BE2C (cell line): ENCODE data around the gene COL11A1.

Experiments used
- DNase-seq: peaks from one replicate; pipeline ENCODE4 v3.0.0-alpha.2; 2020
- H3K27me3 ChIP-seq: fragments of 250-450 bp; sonication (Bioruptor Pico); 2 replicates; pipeline ENCODE4 v1.5.1; 2020; ENCODE audit warnings: mild to moderate bottlenecking
- H3K36me3 ChIP-seq: fragments of 250-450 bp; sonication (Bioruptor Pico); 2 replicates; pipeline ENCODE4 v1.5.1; 2020; ENCODE audit warnings: mild to moderate bottlenecking
- H3K4me1 ChIP-seq: fragments of 250-450 bp; sonication (Bioruptor Pico); 2 replicates; pipeline ENCODE4 v1.5.1; 2020
- H3K4me3 ChIP-seq: 2 replicates; pipeline ENCODE4 v1.5.1; 2011; ENCODE audit warnings: low read depth, low read length
- H3K9me3 ChIP-seq: fragments of 250-450 bp; sonication (Bioruptor Pico); 2 replicates; pipeline ENCODE4 v1.5.1; 2020
- CTCF ChIP-seq: IDR thresholded peaks from 2 replicates; pipeline ENCODE4 v1.5.1; 2012; ENCODE audit warnings: mild to moderate bottlenecking, low read depth, low read length

The COL11A1 gene

GRCh38 chr1:103025858-103026409 lies 82.4 kb downstream of the COL11A1 start:
- Histone ChIP-seq H3K4me3 (no peak overlapping the region), H3K36me3 (no peaks in the 10 kb centered on the region), H3K9me3 (no peaks in the 10 kb centered on the region), H3K27me3 (no peaks in the 10 kb centered on the region), H3K4me1 (no peaks in the 10 kb centered on the region; the same call in 1 of the 2 replicates)
- no peak for TF ChIP-seq CTCF
- no peak for DNase-seq

- no peak for TF ChIP-seq CTCF
These were observed 84.3 kb downstream of the COL11A1 start for GRCh38 chr1:103024051-103024450.

GRCh38 chr1:103002005-103002404 lies 106.3 kb downstream of the COL11A1 start:
- Histone ChIP-seq H3K27me3 (no peaks in the 10 kb centered on the region), H3K4me1 (no peaks in the 10 kb centered on the region; the same call in 1 of the 2 replicates), H3K4me3 (no peak overlapping the region), H3K9me3 (no peaks in the 10 kb centered on the region), H3K36me3 (no peaks in the 10 kb centered on the region)
- 0 out of 2 replicates have a peak, but pooled peaks have one; percentile 5 for TF ChIP-seq CTCF
- no peak for DNase-seq

More at GRCh38 chr1:103024051-103024450, 84.3 kb downstream of the COL11A1 start:
- Histone ChIP-seq H3K27me3 (no peaks in the 10 kb centered on the region), H3K9me3 (no peaks in the 10 kb centered on the region), H3K36me3 (no peaks in the 10 kb centered on the region), H3K4me1 (no peaks in the 10 kb centered on the region; the same call in 1 of the 2 replicates), H3K4me3 (no peak overlapping the region)
- no peak for DNase-seq

- Histone ChIP-seq H3K4me3 (no peak overlapping the region), H3K27me3 (no peaks in the 10 kb centered on the region), H3K36me3 (no peaks in the 10 kb centered on the region), H3K4me1 (no peaks in the 10 kb centered on the region), H3K9me3 (no peaks in the 10 kb centered on the region)
- DNase-seq = no peak
- TF ChIP-seq CTCF = no peak
These were observed 129.4 kb downstream of the COL11A1 start for GRCh38 chr1:102978874-102979273.

- no peaks in the 10 kb centered on the region for H3K9me3 ChIP-seq
- H3K4me1 ChIP-seq = no peaks in the 10 kb centered on the region
- H3K27me3 ChIP-seq = no peaks in the 10 kb centered on the region
- H3K36me3 ChIP-seq = no peaks in the 10 kb centered on the region
- TF ChIP-seq CTCF = no peak
- no peak overlapping the region for H3K4me3 ChIP-seq
- no peak for DNase-seq
These were observed 131.0 kb downstream of the COL11A1 start for GRCh38 chr1:102977292-102977691.

- Histone ChIP-seq H3K4me3 (no peak overlapping the region), H3K4me1 (no peaks in the 10 kb centered on the region), H3K36me3 (no peaks in the 10 kb centered on the region), H3K27me3 (no peaks in the 10 kb centered on the region), H3K9me3 (no peaks in the 10 kb centered on the region)
- DNase-seq = peak; percentile 38
- peak; percentile 78 for TF ChIP-seq CTCF
These were observed 137.7 kb downstream of the COL11A1 start for GRCh38 chr1:102970496-102971078.
